ENCODE results near the gene ITGBL1. TPM values are rescaled to one million over a fixed set of nuclear protein-coding genes. Genes with fewer than 3 reads are reported as not detected.

The ITGBL1 gene
- total RNA-seq, 1 donor: 398 TPM

- no peak overlapping the region for H2AFZ ChIP-seq (ENCODE audit: low read length)
- H3K27ac ChIP-seq (ENCODE audit: low read depth, low read length): no peak overlapping the region
- H3K36me3 ChIP-seq (ENCODE audit: insufficient read depth, low read length): no peaks in the 10 kb centered on the region
- peaks cover 3% of the 10 kb centered on the region for H4K20me1 ChIP-seq (ENCODE audit: insufficient read depth, low read length)
- DNase-seq (ENCODE audit: insufficient read length, low spot score, missing footprints): no peak
- H3K27me3 ChIP-seq (ENCODE audit: insufficient read depth, low read length): no peaks in the 10 kb centered on the region
- H3K4me2 ChIP-seq (ENCODE audit: insufficient read depth, low read length): no peak overlapping the region
- peaks cover 26% of the 10 kb centered on the region for H3K79me2 ChIP-seq (ENCODE audit: insufficient read depth, low read length)
- no peak overlapping the region for H3K4me3 ChIP-seq (ENCODE audit: insufficient read depth, low read length)
- no peak for TF ChIP-seq CTCF (IDR thresholded peaks at IDR 0.05; ENCODE audit: extremely low read depth, low read depth, low read length)
- peaks cover 3% of the 10 kb centered on the region for H3K4me1 ChIP-seq (ENCODE audit: insufficient read depth, low read length)
- H3K9me3 ChIP-seq (ENCODE audit: low read depth, low read length): no peaks in the 10 kb centered on the region
Observed at GRCh38 chr13:101634142-101634541, 181.7 kb downstream of the ITGBL1 start.

GRCh38 chr13:101639711-101640110, 187.2 kb downstream of the ITGBL1 start:
- Histone ChIP-seq H3K4me2 (ENCODE audit: insufficient read depth, low read length) (peak overlapping the region; percentile 18), H3K27ac (ENCODE audit: low read depth, low read length) (peak overlapping the region; percentile 49), H3K9me3 (ENCODE audit: low read depth, low read length) (no peaks in the 10 kb centered on the region), H3K36me3 (ENCODE audit: insufficient read depth, low read length) (no peaks in the 10 kb centered on the region), H2AFZ (ENCODE audit: low read length) (no peak overlapping the region), H3K27me3 (ENCODE audit: insufficient read depth, low read length) (no peaks in the 10 kb centered on the region), H3K4me3 (ENCODE audit: insufficient read depth, low read length) (no peak overlapping the region), H3K79me2 (ENCODE audit: insufficient read depth, low read length) (peaks cover 17% of the 10 kb centered on the region), H3K4me1 (ENCODE audit: insufficient read depth, low read length) (peaks cover 21% of the 10 kb centered on the region), H4K20me1 (ENCODE audit: insufficient read depth, low read length) (peaks cover 5% of the 10 kb centered on the region)
- no peak for DNase-seq (ENCODE audit: insufficient read length, low spot score, missing footprints)
- no peak for TF ChIP-seq CTCF (IDR thresholded peaks at IDR 0.05; ENCODE audit: extremely low read depth, low read depth, low read length)

GRCh38 chr13:101640788-101641400, 188.4 kb downstream of the ITGBL1 start:
- Histone ChIP-seq H4K20me1 (ENCODE audit: insufficient read depth, low read length) (peaks cover 5% of the 10 kb centered on the region), H2AFZ (ENCODE audit: low read length) (no peak overlapping the region), H3K4me1 (ENCODE audit: insufficient read depth, low read length) (peaks cover 21% of the 10 kb centered on the region), H3K36me3 (ENCODE audit: insufficient read depth, low read length) (no peaks in the 10 kb centered on the region), H3K4me3 (ENCODE audit: insufficient read depth, low read length) (no peak overlapping the region), H3K79me2 (ENCODE audit: insufficient read depth, low read length) (peaks cover 26% of the 10 kb centered on the region), H3K27me3 (ENCODE audit: insufficient read depth, low read length) (no peaks in the 10 kb centered on the region), H3K27ac (ENCODE audit: low read depth, low read length) (peak overlapping the region; percentile 49), H3K9me3 (ENCODE audit: low read depth, low read length) (no peaks in the 10 kb centered on the region), H3K4me2 (ENCODE audit: insufficient read depth, low read length) (peak overlapping the region; percentile 40)
- peak; percentile 43 for DNase-seq (ENCODE audit: insufficient read length, low spot score, missing footprints)
- no peak for TF ChIP-seq CTCF (IDR thresholded peaks at IDR 0.05; ENCODE audit: extremely low read depth, low read depth, low read length)

GRCh38 chr13:101645871-101646270, 193.4 kb downstream of the ITGBL1 start:
- DNase-seq (ENCODE audit: insufficient read length, low spot score, missing footprints): no peak
- TF ChIP-seq CTCF (IDR thresholded peaks at IDR 0.05; ENCODE audit: extremely low read depth, low read depth, low read length): no peak
- no peak overlapping the region for H3K27ac ChIP-seq (ENCODE audit: low read depth, low read length)
- no peak overlapping the region for H3K4me2 ChIP-seq (ENCODE audit: insufficient read depth, low read length)
- no peaks in the 10 kb centered on the region for H3K9me3 ChIP-seq (ENCODE audit: low read depth, low read length)
- H3K36me3 ChIP-seq (ENCODE audit: insufficient read depth, low read length): no peaks in the 10 kb centered on the region
- peaks cover 45% of the 10 kb centered on the region for H3K79me2 ChIP-seq (ENCODE audit: insufficient read depth, low read length)
- H3K4me1 ChIP-seq (ENCODE audit: insufficient read depth, low read length): peaks cover 18% of the 10 kb centered on the region
- H3K27me3 ChIP-seq (ENCODE audit: insufficient read depth, low read length): no peaks in the 10 kb centered on the region
- peaks cover 12% of the 10 kb centered on the region for H4K20me1 ChIP-seq (ENCODE audit: insufficient read depth, low read length)
- no peak overlapping the region for H3K4me3 ChIP-seq (ENCODE audit: insufficient read depth, low read length)
- H2AFZ ChIP-seq (ENCODE audit: low read length): no peak overlapping the region

All from osteoblast (primary cell).